ENCODE results near the gene VIL1.

VIL1 gene

DNA sequence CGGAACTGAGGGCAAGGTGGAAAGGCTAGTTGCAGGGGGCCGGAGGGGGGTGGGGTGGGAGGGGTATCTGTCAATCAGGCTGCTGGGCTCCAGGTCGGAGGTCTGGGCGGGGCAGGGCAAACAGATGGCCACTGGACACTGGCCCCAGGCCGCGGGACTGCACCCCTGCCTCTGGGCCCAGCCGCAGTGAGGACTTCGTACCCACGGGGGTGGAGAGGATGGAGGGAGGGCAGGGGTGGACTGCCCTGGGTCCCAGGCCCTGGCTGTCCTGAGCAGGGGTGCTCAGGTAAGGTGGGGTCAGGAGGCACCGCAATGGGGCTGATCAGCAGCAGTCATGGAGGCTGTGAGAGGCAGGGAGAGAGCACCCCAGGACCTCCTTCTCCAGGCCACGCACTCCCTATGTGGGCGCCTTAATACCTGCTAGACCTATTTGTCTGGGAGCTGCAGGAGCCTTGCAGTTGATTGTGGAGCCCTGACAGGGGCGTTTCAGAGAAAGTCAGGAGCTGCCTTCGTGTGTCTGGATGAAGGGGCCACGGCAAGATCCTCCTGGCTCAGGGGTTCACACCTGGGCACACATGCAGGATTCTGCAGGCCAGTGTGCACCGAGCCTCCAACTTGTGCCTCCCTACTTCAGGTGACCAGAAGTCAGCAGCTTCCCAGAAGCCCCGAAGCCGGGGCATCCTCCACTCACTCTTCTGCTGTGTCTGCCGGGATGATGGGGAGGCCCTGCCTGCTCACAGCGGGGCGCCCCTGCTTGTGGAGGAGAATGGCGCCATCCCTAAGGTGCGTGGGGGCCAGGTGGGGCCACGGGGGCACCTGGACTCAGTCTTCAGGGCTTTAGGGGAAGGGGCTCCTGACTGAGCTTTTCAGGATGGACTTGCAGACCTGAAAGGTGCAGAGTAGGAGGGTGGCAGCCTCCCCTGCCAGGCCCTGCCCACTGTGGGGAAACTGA is 17.7 kb upstream of the VIL1 start:
- no peaks in the 10 kb centered on the region for H3K9me3 ChIP-seq (ENCODE audit: control insufficient read depth in 2 of 2, low read length in 2 of 2)
- H3K27me3 ChIP-seq (ENCODE audit: control insufficient read depth in 1 of 2, insufficient read depth in 2 of 2, low read length in 2 of 2) = no peaks in the 10 kb centered on the region
- H3K4me1 ChIP-seq (ENCODE audit: control insufficient read depth, insufficient read depth, low read length) = peaks cover 65% of the 10 kb centered on the region
- peaks cover 16 to 21% of the 10 kb centered on the region in 2 donors for H3K36me3 ChIP-seq (ENCODE audit: control insufficient read depth in 2 of 2, insufficient read depth in 2 of 2, low read length in 2 of 2)
- peak overlapping the region; percentile 96 for H3K27ac ChIP-seq (ENCODE audit: low read length)
- peak overlapping the region; percentile 67 to 82 for H3K4me3 ChIP-seq (ENCODE audit: low read length in 2 of 2)
- H3K9ac ChIP-seq (ENCODE audit: low read length in 2 of 2) = peak overlapping the region; percentile 69 to 86

DNA sequence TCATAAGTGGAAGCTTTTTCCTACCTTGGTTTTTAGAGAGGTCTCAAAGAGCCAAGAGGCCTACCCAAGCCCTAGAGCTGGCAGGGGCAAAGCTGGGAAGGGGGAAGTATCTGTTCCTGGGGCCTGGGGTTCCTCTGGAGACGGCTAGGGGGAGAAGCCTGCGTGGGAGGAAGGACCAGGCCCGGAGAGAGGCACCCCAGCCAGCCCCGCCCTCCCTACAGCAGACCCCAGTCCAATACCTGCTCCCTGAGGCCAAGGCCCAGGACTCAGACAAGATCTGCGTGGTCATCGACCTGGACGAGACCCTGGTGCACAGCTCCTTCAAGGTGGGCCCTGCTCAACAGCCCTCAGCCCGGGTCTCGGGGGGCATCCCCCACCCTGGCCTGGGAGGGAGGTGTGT is 17.0 kb upstream of the VIL1 start:
- Histone ChIP-seq H3K9me3 (ENCODE audit: control insufficient read depth in 2 of 2, low read length in 2 of 2) (no peaks in the 10 kb centered on the region), H3K27me3 (ENCODE audit: control insufficient read depth in 1 of 2, insufficient read depth in 2 of 2, low read length in 2 of 2) (no peaks in the 10 kb centered on the region), H3K36me3 (ENCODE audit: control insufficient read depth in 2 of 2, insufficient read depth in 2 of 2, low read length in 2 of 2) (peaks cover 16 to 21% of the 10 kb centered on the region in 2 donors), H3K9ac (ENCODE audit: low read length in 2 of 2) (peak overlapping the region in 1 of 2 donors; percentile 22), H3K4me3 (ENCODE audit: low read length in 2 of 2) (peak overlapping the region in 1 of 2 donors; percentile 82), H3K4me1 (ENCODE audit: control insufficient read depth, insufficient read depth, low read length) (peaks cover 64% of the 10 kb centered on the region), H3K27ac (ENCODE audit: low read length) (peak overlapping the region; percentile 46)

DNA sequence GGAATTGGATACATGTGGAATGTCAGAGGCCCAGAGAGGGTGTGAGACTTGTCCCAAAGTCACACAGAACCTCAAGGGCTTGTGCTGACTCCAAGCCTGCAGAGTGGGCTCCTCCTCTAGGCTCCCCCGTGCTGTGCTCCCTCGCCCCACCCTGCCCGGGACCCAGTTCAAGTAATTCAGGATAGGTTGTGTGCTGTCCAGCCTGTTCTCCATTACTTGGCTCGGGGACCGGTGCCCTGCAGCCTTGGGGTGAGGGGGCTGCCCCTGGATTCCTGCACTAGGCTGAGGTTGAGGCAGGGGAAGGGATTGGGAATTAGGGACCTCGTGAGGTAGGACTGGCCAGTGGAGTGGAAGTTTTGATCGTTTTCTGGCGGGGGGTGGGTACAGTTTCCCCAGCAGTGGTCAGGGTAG is 16.4 kb upstream of the VIL1 start:
- Histone ChIP-seq H3K9ac (ENCODE audit: low read length in 2 of 2) (peak overlapping the region in 1 of 2 donors; percentile 22), H3K4me3 (ENCODE audit: low read length in 2 of 2) (peak overlapping the region in 1 of 2 donors; percentile 29), H3K27me3 (ENCODE audit: control insufficient read depth in 1 of 2, insufficient read depth in 2 of 2, low read length in 2 of 2) (no peaks in the 10 kb centered on the region), H3K36me3 (ENCODE audit: control insufficient read depth in 2 of 2, insufficient read depth in 2 of 2, low read length in 2 of 2) (peaks cover 16 to 21% of the 10 kb centered on the region in 2 donors), H3K4me1 (ENCODE audit: control insufficient read depth, insufficient read depth, low read length) (peaks cover 64% of the 10 kb centered on the region), H3K9me3 (ENCODE audit: control insufficient read depth in 2 of 2, low read length in 2 of 2) (no peaks in the 10 kb centered on the region), H3K27ac (ENCODE audit: low read length) (peak overlapping the region; percentile 46)

DNA sequence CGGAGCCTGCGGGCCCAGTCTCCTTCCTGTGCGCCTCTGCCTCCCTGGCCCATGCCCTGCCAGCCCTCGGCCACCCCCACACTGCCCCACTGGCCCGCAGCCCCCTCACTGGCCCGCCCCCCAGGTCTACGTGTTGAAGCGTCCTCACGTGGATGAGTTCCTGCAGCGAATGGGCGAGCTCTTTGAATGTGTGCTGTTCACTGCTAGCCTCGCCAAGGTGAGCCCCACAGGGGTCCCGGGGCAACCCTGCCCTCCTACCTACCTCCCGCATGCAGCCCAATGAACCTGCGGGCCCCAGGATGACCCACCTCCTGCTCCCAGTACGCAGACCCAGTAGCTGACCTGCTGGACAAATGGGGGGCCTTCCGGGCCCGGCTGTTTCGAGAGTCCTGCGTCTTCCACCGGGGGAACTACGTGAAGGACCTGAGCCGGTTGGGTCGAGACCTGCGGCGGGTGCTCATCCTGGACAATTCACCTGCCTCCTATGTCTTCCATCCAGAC is 16.0 kb upstream of the VIL1 start:
- peaks cover 64% of the 10 kb centered on the region for H3K4me1 ChIP-seq (ENCODE audit: control insufficient read depth, insufficient read depth, low read length)
- no peak overlapping the region for H3K4me3 ChIP-seq (ENCODE audit: low read length in 2 of 2)
- peaks cover 16 to 21% of the 10 kb centered on the region in 2 donors for H3K36me3 ChIP-seq (ENCODE audit: control insufficient read depth in 2 of 2, insufficient read depth in 2 of 2, low read length in 2 of 2)
- no peaks in the 10 kb centered on the region for H3K27me3 ChIP-seq (ENCODE audit: control insufficient read depth in 1 of 2, insufficient read depth in 2 of 2, low read length in 2 of 2)
- no peaks in the 10 kb centered on the region for H3K9me3 ChIP-seq (ENCODE audit: control insufficient read depth in 2 of 2, low read length in 2 of 2)
- no peak overlapping the region for H3K9ac ChIP-seq (ENCODE audit: low read length in 2 of 2)
- H3K27ac ChIP-seq (ENCODE audit: low read length) = no peak overlapping the region

DNA sequence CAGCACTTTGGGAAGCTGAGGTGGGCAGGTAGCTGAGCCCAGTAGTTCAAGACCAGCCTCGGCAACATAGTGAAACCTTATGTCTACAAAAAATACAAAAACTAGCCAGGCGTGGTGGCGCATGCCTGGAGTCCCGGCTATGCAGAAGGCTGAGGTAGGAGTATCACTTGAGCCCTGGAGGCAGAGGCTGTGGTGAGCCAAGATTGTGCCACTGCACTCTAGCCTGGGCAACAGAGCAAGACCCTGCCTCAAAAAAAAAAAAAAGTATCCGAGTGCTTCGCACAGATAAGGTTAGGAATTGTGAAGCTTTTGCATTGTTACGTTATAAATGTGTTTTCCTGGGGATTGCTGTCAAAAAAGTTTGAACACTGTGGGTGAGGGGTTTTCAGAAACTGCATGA is 15.1 kb upstream of the VIL1 start:
- H3K36me3 ChIP-seq (ENCODE audit: control insufficient read depth in 2 of 2, insufficient read depth in 2 of 2, low read length in 2 of 2) = peaks cover 16 to 21% of the 10 kb centered on the region in 2 donors
- no peak overlapping the region for H3K27ac ChIP-seq (ENCODE audit: low read length)
- H3K4me3 ChIP-seq (ENCODE audit: low read length in 2 of 2) = no peak overlapping the region
- H3K9ac ChIP-seq (ENCODE audit: low read length in 2 of 2) = no peak overlapping the region
- H3K27me3 ChIP-seq (ENCODE audit: control insufficient read depth in 1 of 2, insufficient read depth in 2 of 2, low read length in 2 of 2) = no peaks in the 10 kb centered on the region
- peaks cover 59% of the 10 kb centered on the region for H3K4me1 ChIP-seq (ENCODE audit: control insufficient read depth, insufficient read depth, low read length)
- H3K9me3 ChIP-seq (ENCODE audit: control insufficient read depth in 2 of 2, low read length in 2 of 2) = no peaks in the 10 kb centered on the region

DNA sequence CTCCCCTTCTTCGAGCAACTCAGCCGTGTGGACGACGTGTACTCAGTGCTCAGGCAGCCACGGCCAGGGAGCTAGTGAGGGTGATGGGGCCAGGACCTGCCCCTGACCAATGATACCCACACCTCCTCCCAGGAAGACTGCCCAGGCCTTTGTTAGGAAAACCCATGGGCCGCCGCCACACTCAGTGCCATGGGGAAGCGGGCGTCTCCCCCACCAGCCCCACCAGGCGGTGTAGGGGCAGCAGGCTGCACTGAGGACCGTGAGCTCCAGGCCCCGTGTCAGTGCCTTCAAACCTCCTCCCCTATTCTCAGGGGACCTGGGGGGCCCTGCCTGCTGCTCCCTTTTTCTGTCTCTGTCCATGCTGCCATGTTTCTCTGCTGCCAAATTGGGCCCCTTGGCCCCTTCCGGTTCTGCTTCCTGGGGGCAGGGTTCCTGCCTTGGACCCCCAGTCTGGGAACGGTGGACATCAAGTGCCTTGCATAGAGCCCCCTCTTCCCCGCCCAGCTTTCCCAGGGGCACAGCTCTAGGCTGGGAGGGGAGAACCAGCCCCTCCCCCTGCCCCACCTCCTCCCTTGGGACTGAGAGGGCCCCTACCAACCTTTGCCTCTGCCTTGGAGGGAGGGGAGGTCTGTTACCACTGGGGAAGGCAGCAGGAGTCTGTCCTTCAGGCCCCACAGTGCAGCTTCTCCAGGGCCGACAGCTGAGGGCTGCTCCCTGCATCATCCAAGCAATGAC is 14.4 kb upstream of the VIL1 start:
- Histone ChIP-seq H3K9ac (ENCODE audit: low read length in 2 of 2) (no peak overlapping the region), H3K27ac (ENCODE audit: low read length) (peak overlapping the region; percentile 90), H3K4me1 (ENCODE audit: control insufficient read depth, insufficient read depth, low read length) (peaks cover 55% of the 10 kb centered on the region), H3K9me3 (ENCODE audit: control insufficient read depth in 2 of 2, low read length in 2 of 2) (no peaks in the 10 kb centered on the region), H3K27me3 (ENCODE audit: control insufficient read depth in 1 of 2, insufficient read depth in 2 of 2, low read length in 2 of 2) (no peaks in the 10 kb centered on the region), H3K36me3 (ENCODE audit: control insufficient read depth in 2 of 2, insufficient read depth in 2 of 2, low read length in 2 of 2) (peaks cover 16 to 21% of the 10 kb centered on the region in 2 donors), H3K4me3 (ENCODE audit: low read length in 2 of 2) (no peak overlapping the region)

DNA sequence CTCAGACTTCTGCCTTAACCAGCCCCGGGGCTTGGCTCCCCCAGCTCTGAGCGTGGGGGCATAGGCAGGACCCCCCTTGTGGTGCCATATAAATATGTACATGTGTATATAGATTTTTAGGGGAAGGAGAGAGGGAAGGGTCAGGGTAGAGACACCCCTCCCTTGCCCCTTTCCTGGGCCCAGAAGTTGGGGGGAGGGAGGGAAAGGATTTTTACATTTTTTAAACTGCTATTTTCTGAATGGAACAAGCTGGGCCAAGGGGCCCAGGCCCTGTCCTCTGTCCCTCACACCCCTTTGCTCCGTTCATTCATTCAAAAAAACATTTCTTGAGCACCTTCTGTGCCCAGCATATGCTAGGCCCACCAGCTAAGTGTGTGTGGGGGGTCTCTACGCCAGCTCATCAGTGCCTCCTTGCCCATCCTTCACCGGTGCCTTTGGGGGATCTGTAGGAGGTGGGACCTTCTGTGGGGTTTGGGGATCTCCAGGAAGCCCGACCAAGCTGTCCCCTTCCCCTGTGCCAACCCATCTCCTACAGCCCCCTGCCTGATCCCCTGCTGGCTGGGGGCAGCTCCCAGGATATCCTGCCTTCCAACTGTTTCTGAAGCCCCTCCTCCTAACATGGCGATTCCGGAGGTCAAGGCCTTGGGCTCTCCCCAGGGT is 13.7 kb upstream of the VIL1 start:
- Histone ChIP-seq H3K9me3 (ENCODE audit: control insufficient read depth in 2 of 2, low read length in 2 of 2) (no peaks in the 10 kb centered on the region), H3K27ac (ENCODE audit: low read length) (peak overlapping the region; percentile 90), H3K36me3 (ENCODE audit: control insufficient read depth in 2 of 2, insufficient read depth in 2 of 2, low read length in 2 of 2) (peaks cover 16 to 21% of the 10 kb centered on the region in 2 donors), H3K4me1 (ENCODE audit: control insufficient read depth, insufficient read depth, low read length) (peaks cover 55% of the 10 kb centered on the region), H3K27me3 (ENCODE audit: control insufficient read depth in 1 of 2, insufficient read depth in 2 of 2, low read length in 2 of 2) (no peaks in the 10 kb centered on the region), H3K4me3 (ENCODE audit: low read length in 2 of 2) (peak overlapping the region in 1 of 2 donors; percentile 68), H3K9ac (ENCODE audit: low read length in 2 of 2) (peak overlapping the region in 1 of 2 donors; percentile 74)

DNA sequence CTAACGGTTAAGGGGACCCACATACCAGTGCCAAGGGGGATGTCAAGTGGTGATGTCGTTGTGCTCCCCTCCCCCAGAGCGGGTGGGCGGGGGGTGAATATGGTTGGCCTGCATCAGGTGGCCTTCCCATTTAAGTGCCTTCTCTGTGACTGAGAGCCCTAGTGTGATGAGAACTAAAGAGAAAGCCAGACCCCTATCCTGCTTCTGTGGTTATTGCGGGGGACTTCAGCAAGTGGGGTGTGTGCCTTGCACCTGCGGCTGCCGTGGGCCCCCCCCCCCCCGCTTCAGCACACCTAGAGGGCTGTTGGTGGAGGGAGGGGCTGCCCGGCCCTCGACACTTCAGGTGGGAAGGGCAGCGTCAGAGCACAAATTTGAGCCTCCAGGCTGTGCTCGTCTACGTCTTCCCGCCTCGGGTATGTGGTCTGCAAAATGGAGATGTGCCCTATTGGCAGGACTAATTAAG is 13.1 kb upstream of the VIL1 start:
- Histone ChIP-seq H3K4me1 (ENCODE audit: control insufficient read depth, insufficient read depth, low read length) (peaks cover 53% of the 10 kb centered on the region), H3K27me3 (ENCODE audit: control insufficient read depth in 1 of 2, insufficient read depth in 2 of 2, low read length in 2 of 2) (no peaks in the 10 kb centered on the region), H3K4me3 (ENCODE audit: low read length in 2 of 2) (peak overlapping the region; percentile 53 to 68), H3K9ac (ENCODE audit: low read length in 2 of 2) (peak overlapping the region; percentile 21 to 74), H3K9me3 (ENCODE audit: control insufficient read depth in 2 of 2, low read length in 2 of 2) (no peaks in the 10 kb centered on the region), H3K27ac (ENCODE audit: low read length) (peak overlapping the region; percentile 90), H3K36me3 (ENCODE audit: control insufficient read depth in 2 of 2, insufficient read depth in 2 of 2, low read length in 2 of 2) (peaks cover 16 to 21% of the 10 kb centered on the region in 2 donors)

DNA sequence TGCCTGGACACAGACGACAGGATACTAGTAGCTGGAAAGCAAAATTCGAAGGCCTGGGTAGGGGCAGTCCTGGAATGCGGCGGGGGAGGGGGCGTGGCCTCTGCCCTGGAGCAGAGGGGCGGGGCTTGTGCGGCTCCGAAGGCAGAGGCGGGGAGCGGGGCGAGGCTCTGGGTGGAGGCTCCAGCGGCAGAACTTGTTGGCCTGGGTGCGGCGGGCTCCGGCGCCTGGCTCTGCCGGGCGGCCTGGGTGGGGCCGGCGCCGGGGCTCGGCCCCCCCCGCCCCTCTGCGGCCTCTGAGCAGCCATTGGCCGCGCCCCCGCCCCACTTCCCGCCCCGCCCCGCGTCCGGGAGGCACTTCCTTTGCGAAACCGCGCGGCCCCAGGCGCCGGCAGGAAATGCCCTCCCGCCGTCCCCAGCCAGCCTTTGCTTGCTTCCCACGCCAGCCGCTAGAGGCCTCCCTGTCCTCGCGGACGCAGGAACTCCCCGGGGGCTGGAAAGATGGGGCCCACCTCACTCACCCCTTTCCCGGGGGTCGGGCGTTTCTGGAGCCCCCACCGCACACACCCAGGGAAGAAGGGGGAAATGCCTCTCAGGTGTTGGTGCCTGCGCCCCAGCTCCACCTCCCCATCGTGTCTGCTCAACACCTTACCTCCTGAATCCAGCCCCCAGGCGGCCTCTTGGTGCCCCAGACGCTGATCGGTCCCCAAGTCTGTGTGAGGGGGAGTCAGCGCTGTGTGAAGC is 12.5 kb upstream of the VIL1 start:
- Histone ChIP-seq H3K9me3 (ENCODE audit: control insufficient read depth in 2 of 2, low read length in 2 of 2) (no peaks in the 10 kb centered on the region), H3K36me3 (ENCODE audit: control insufficient read depth in 2 of 2, insufficient read depth in 2 of 2, low read length in 2 of 2) (peaks cover 16 to 21% of the 10 kb centered on the region in 2 donors), H3K9ac (ENCODE audit: low read length in 2 of 2) (peak overlapping the region; percentile 80 to 83), H3K4me1 (ENCODE audit: control insufficient read depth, insufficient read depth, low read length) (peaks cover 48% of the 10 kb centered on the region), H3K27me3 (ENCODE audit: control insufficient read depth in 1 of 2, insufficient read depth in 2 of 2, low read length in 2 of 2) (no peaks in the 10 kb centered on the region), H3K4me3 (ENCODE audit: low read length in 2 of 2) (peak overlapping the region; percentile 53 to 77), H3K27ac (ENCODE audit: low read length) (peak overlapping the region; percentile 90)
